Measurements from ENCODE around the gene COBL.

COBL gene

GRCh38 chr7:51274955-51275354, 41.7 kb downstream of the COBL start:
- no peaks in the 10 kb centered on the region for H3K36me3 ChIP-seq (ENCODE audit: control insufficient read depth, low read length)
- TF ChIP-seq CTCF (IDR thresholded peaks at IDR 0.05; ENCODE audit: low read depth, low read length, poor library complexity, severe bottlenecking) (no peak), EZH2phosphoT487 (IDR thresholded peaks at IDR 0.05; ENCODE audit: borderline replicate concordance, low read length) (no peak)

GRCh38 chr7:51274001-51274400, 42.6 kb downstream of the COBL start:
- Histone ChIP-seq H3K79me2 (ENCODE audit: control insufficient read depth, low read length) (no peaks in the 10 kb centered on the region), H3K4me1 (ENCODE audit: control insufficient read depth, low read length) (no peaks in the 10 kb centered on the region), H3K4me3 (ENCODE audit: low read length) (no peak overlapping the region), H3K36me3 (ENCODE audit: control insufficient read depth, low read length) (no peaks in the 10 kb centered on the region), H3K27me3 (ENCODE audit: control insufficient read depth, low read length) (no peaks in the 10 kb centered on the region), H4K20me1 (ENCODE audit: control insufficient read depth, insufficient read depth, low read depth, low read length) (no peaks in the 10 kb centered on the region), H3F3A (ENCODE audit: control insufficient read depth, insufficient read depth) (no peaks in the 10 kb centered on the region), H3K27ac (ENCODE audit: low read depth, low read length) (no peak overlapping the region), H3K4me2 (ENCODE audit: low read length) (no peak overlapping the region), H3K9me3 (ENCODE audit: control insufficient read depth, insufficient read depth, low read length) (no peaks in the 10 kb centered on the region), H3K9me2 (replicated peaks; ENCODE audit: control insufficient read depth, low read length) (no peaks in the 10 kb centered on the region)
- TF ChIP-seq EZH2phosphoT487 (IDR thresholded peaks at IDR 0.05; ENCODE audit: borderline replicate concordance, low read length) (no peak), CTCF (IDR thresholded peaks at IDR 0.05; ENCODE audit: low read depth, low read length, poor library complexity, severe bottlenecking) (no peak)

More at GRCh38 chr7:51274955-51275354, 41.7 kb downstream of the COBL start:
- Histone ChIP-seq H3K9me2 (replicated peaks; ENCODE audit: control insufficient read depth, low read length) (no peaks in the 10 kb centered on the region), H3K9me3 (ENCODE audit: control insufficient read depth, insufficient read depth, low read length) (no peaks in the 10 kb centered on the region), H4K20me1 (ENCODE audit: control insufficient read depth, insufficient read depth, low read depth, low read length) (no peaks in the 10 kb centered on the region), H3K4me2 (ENCODE audit: low read length) (no peak overlapping the region), H3F3A (ENCODE audit: control insufficient read depth, insufficient read depth) (no peaks in the 10 kb centered on the region), H3K4me3 (ENCODE audit: low read length) (no peak overlapping the region), H3K79me2 (ENCODE audit: control insufficient read depth, low read length) (no peaks in the 10 kb centered on the region), H3K4me1 (ENCODE audit: control insufficient read depth, low read length) (no peaks in the 10 kb centered on the region), H3K27me3 (ENCODE audit: control insufficient read depth, low read length) (no peaks in the 10 kb centered on the region), H3K27ac (ENCODE audit: low read depth, low read length) (no peak overlapping the region)

GRCh38 chr7:51273360-51273759, 43.2 kb downstream of the COBL start:
- no peaks in the 10 kb centered on the region for H3K36me3 ChIP-seq (ENCODE audit: control insufficient read depth, low read length)
- H3K9me3 ChIP-seq (ENCODE audit: control insufficient read depth, insufficient read depth, low read length) = no peaks in the 10 kb centered on the region
- TF ChIP-seq CTCF (IDR thresholded peaks at IDR 0.05; ENCODE audit: low read depth, low read length, poor library complexity, severe bottlenecking) = no peak
- TF ChIP-seq EZH2phosphoT487 (IDR thresholded peaks at IDR 0.05; ENCODE audit: borderline replicate concordance, low read length) = no peak
- H3K27me3 ChIP-seq (ENCODE audit: control insufficient read depth, low read length) = no peaks in the 10 kb centered on the region
- no peaks in the 10 kb centered on the region for H3K79me2 ChIP-seq (ENCODE audit: control insufficient read depth, low read length)
- H3K4me2 ChIP-seq (ENCODE audit: low read length) = no peak overlapping the region
- H4K20me1 ChIP-seq (ENCODE audit: control insufficient read depth, insufficient read depth, low read depth, low read length) = no peaks in the 10 kb centered on the region
- no peaks in the 10 kb centered on the region for H3K9me2 ChIP-seq (replicated peaks; ENCODE audit: control insufficient read depth, low read length)
- no peak overlapping the region for H3K27ac ChIP-seq (ENCODE audit: low read depth, low read length)
- no peak overlapping the region for H3K4me3 ChIP-seq (ENCODE audit: low read length)
- H3K4me1 ChIP-seq (ENCODE audit: control insufficient read depth, low read length) = no peaks in the 10 kb centered on the region
- H3F3A ChIP-seq (ENCODE audit: control insufficient read depth, insufficient read depth) = no peaks in the 10 kb centered on the region

- H3K79me2 ChIP-seq (ENCODE audit: control insufficient read depth, low read length) = no peaks in the 10 kb centered on the region
- no peak overlapping the region for H3K4me2 ChIP-seq (ENCODE audit: low read length)
- TF ChIP-seq CTCF (IDR thresholded peaks at IDR 0.05; ENCODE audit: low read depth, low read length, poor library complexity, severe bottlenecking) = no peak
- TF ChIP-seq EZH2phosphoT487 (IDR thresholded peaks at IDR 0.05; ENCODE audit: borderline replicate concordance, low read length) = no peak
Measured at GRCh38 chr7:51270965-51271364, 45.6 kb downstream of the COBL start.

More at GRCh38 chr7:51270965-51271364, 45.6 kb downstream of the COBL start:
- Histone ChIP-seq H3K36me3 (ENCODE audit: control insufficient read depth, low read length) (no peaks in the 10 kb centered on the region), H3K27me3 (ENCODE audit: control insufficient read depth, low read length) (no peaks in the 10 kb centered on the region), H4K20me1 (ENCODE audit: control insufficient read depth, insufficient read depth, low read depth, low read length) (no peaks in the 10 kb centered on the region), H3K4me3 (ENCODE audit: low read length) (no peak overlapping the region), H3K4me1 (ENCODE audit: control insufficient read depth, low read length) (no peaks in the 10 kb centered on the region), H3K9me3 (ENCODE audit: control insufficient read depth, insufficient read depth, low read length) (no peaks in the 10 kb centered on the region), H3K9me2 (replicated peaks; ENCODE audit: control insufficient read depth, low read length) (no peaks in the 10 kb centered on the region), H3F3A (ENCODE audit: control insufficient read depth, insufficient read depth) (no peaks in the 10 kb centered on the region), H3K27ac (ENCODE audit: low read depth, low read length) (no peak overlapping the region)
